AG04449 (cell line): Measurements from ENCODE around the gene PGC.

Experiments used
- CTCF ChIA-PET: fragments of 350-600 bp; formaldehyde crosslinking; extraction: SDS; loops from one replicate; lab custom pipeline; 2021; ENCODE audit warnings: antibody characterized with exemption; lab: Yijun Ruan, JAX
- POLR2A ChIA-PET: fragments of 400-600, 350-600 bp; formaldehyde crosslinking; extraction: SDS; loops from one replicate; lab custom pipeline; 2020; ENCODE audit warnings: antibody characterized with exemption, inconsistent platforms; lab: Yijun Ruan, JAX
- DNase-seq: peaks from one replicate; pipeline ENCODE4 v3.0.0-alpha.2; 2010; ENCODE audit warnings: low read depth, low spot score
- H3K4me3 ChIP-seq: 2 replicates; pipeline ENCODE4 v1.5.1; 2011; ENCODE audit warnings: low read depth, mild to moderate bottlenecking, control low read depth, low read length
- TF ChIP-seq, protein P1 (sequence below): IDR thresholded peaks from one replicate; pipeline ENCODE4 v1.5.1; 2011; ENCODE audit warnings: mild to moderate bottlenecking, moderate library complexity, low read length, control low read depth, inconsistent platforms; ENCODE audit not compliant: insufficient read depth; ENCODE audit errors: missing control alignments

Gene PGC

DNA sequence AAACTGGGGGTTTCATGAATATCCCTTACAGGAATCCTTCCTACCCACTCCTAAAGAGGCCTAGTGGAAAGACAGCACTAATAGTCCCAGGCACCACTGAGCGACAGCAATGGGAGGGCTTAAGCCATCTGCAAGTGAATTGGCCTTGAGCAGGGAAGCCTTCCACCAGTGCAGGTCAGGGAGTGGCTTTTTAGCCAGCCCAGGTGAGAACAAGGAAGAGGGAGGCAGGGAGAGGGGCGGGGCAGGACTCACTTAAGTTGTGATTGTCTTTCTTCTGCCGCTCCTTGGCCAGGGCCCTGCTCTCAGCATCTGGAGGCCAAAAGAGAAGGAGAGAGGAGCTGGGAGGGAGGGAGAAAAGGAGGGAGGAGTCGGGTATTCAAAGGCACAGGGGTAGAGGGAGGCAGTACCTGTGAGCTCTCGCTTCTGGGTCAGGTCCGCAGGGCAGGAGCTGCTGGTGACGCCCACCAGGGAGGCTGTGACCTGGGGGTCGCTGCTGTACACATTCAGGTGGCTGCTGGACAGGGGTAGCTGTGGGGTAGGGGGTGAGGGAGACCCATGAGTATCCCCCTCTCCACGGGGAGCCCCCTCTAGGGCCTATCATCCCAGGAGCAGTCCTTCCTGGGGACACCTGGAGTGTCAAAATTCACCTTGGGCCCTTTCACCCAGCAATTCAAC is 59.6 kb downstream of the PGC start:
- TF ChIP-seq, protein P1, sequence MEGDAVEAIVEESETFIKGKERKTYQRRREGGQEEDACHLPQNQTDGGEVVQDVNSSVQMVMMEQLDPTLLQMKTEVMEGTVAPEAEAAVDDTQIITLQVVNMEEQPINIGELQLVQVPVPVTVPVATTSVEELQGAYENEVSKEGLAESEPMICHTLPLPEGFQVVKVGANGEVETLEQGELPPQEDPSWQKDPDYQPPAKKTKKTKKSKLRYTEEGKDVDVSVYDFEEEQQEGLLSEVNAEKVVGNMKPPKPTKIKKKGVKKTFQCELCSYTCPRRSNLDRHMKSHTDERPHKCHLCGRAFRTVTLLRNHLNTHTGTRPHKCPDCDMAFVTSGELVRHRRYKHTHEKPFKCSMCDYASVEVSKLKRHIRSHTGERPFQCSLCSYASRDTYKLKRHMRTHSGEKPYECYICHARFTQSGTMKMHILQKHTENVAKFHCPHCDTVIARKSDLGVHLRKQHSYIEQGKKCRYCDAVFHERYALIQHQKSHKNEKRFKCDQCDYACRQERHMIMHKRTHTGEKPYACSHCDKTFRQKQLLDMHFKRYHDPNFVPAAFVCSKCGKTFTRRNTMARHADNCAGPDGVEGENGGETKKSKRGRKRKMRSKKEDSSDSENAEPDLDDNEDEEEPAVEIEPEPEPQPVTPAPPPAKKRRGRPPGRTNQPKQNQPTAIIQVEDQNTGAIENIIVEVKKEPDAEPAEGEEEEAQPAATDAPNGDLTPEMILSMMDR = no peak
- DNase-seq = no peak
- no peak overlapping the region for H3K4me3 ChIP-seq
- ChIA-PET POLR2A (interaction anchor here (1.4 kb wide), 1 partner anchor 19 kb away, joined by 4 read pairs; no protein-coding TSS in a partner anchor), CTCF (interaction anchor here (0.7 to 14.7 kb wide), 12 partner anchors 7 to 356 kb away, joined by 3 to 414 read pairs (median 6); no protein-coding TSS in a partner anchor)
